GM23248 (cell line): ENCODE data around the gene PALD1.

Source experiments
- EZH2 ChIP-seq: fragments of 200-600 bp; sonication (generic); IDR thresholded peaks from 2 replicates; pipeline ENCODE4 v1.6.1; 2018; ENCODE audit warnings: antibody characterized with exemption, mild to moderate bottlenecking; ENCODE audit not compliant: insufficient read depth, poor library complexity, severe bottlenecking
- EZH2phosphoT487 ChIP-seq: fragments of 200-600 bp; sonication (generic); IDR thresholded peaks from 2 replicates; pipeline ENCODE4 v1.6.1; 2018; ENCODE audit warnings: antibody characterized with exemption, moderate library complexity, mild to moderate bottlenecking, low read depth; ENCODE audit not compliant: insufficient read depth

DNA sequence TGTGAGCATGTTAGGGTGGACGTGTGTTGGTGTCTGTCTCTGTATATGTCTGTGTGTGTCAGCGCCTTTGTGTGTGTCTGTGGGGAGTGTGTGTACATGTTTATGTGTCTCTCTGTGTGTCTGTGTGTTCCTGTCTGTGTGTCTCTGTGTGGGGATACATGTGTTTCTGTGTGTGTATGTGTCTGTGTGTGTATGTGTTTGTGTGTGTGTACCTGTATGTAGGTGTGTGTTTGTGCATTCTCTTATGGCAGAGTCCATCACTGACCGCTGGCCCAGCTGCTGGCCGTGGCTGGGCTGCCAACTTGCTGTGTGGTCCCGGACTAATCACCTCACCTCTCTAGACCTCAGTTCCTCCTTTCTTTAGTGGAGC lies 54.6 kb downstream of the PALD1 start:
- TF ChIP-seq EZH2 (no peak), EZH2phosphoT487 (no peak)
